Measurements from ENCODE around the gene CLDN7.

DNA sequence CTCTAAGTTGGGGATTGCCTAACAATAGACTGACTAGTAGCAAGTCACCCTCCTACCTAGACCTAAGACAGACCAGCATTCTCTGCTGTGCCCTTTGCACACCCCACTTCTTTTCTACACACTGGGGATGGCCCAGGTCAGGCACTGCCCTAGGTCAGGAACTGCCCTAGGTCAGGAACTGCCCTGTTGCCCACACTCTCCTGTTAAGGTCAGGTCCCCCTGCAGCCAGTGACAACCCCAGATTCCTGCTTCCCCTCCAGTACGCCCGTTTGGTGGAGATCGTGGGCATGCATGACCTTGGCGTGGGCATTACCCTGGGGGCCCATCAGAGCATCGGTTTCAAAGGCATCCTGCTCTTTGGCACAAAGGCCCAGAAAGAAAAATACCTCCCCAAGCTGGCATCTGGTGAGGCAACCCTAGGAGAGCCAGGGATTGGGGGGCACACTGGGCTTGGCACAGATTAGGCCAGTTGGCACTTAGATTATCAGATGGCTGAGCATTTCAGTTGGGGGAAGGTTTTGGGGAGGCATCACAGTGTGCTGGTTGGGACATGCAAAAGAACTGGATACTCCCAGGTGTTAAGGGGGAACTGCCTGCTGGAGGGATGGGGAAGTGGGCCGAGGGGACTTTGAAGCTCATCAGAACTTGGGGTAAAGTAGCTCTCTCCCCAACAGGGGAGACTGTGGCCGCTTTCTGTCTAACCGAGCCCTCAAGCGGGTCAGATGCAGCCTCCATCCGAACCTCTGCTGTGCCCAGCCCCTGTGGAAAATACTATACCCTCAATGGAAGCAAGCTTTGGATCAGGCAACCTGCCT lies 40.8 kb downstream of the CLDN7 start:
- TF ChIP-seq, protein P1, sequence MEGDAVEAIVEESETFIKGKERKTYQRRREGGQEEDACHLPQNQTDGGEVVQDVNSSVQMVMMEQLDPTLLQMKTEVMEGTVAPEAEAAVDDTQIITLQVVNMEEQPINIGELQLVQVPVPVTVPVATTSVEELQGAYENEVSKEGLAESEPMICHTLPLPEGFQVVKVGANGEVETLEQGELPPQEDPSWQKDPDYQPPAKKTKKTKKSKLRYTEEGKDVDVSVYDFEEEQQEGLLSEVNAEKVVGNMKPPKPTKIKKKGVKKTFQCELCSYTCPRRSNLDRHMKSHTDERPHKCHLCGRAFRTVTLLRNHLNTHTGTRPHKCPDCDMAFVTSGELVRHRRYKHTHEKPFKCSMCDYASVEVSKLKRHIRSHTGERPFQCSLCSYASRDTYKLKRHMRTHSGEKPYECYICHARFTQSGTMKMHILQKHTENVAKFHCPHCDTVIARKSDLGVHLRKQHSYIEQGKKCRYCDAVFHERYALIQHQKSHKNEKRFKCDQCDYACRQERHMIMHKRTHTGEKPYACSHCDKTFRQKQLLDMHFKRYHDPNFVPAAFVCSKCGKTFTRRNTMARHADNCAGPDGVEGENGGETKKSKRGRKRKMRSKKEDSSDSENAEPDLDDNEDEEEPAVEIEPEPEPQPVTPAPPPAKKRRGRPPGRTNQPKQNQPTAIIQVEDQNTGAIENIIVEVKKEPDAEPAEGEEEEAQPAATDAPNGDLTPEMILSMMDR (conservative IDR thresholded peaks at IDR 0.05; ENCODE audit: low read length): no peak
- no peak for TF ChIP-seq EZH2phosphoT487 (IDR thresholded peaks at IDR 0.05; ENCODE audit: borderline replicate concordance)
